H9 (cell line): ENCODE data around the gene TAS1R1. TPM values are rescaled to one million over a fixed set of nuclear protein-coding genes. Genes with fewer than 3 reads are reported as not detected.
A peak's percentile ranks its signal among the peaks of the same experiment; 100 is the strongest.

Source experiments
- DNase-seq: peaks from one replicate; pipeline ENCODE4 v3.0.0-alpha.2; 2017
- H2AFZ ChIP-seq: one replicate; pipeline ENCODE4 v1.6.1; 2013; ENCODE audit warnings: mild to moderate bottlenecking, low read length, control low read depth, moderate library complexity
- H2AK5ac ChIP-seq: 2 replicates; pipeline ENCODE4 v1.6.1; 2013; ENCODE audit warnings: low read length, control low read depth, mixed read lengths; ENCODE audit not compliant: insufficient read length
- H2BK120ac ChIP-seq: one replicate; pipeline ENCODE4 v1.6.1; 2013; ENCODE audit warnings: low read depth, mild to moderate bottlenecking, low read length, control low read depth, inconsistent platforms; ENCODE audit not compliant: poor library complexity, severe bottlenecking
- H2BK12ac ChIP-seq: 2 replicates; pipeline ENCODE4 v1.6.1; 2013; ENCODE audit warnings: low read length, control low read depth, mixed read lengths, low read depth; ENCODE audit not compliant: insufficient read length
- H2BK15ac ChIP-seq: 2 replicates; pipeline ENCODE4 v1.6.1; 2013; ENCODE audit warnings: low read depth, low read length, control low read depth
- H2BK20ac ChIP-seq: one replicate; pipeline ENCODE4 v1.6.1; 2013; ENCODE audit warnings: low read depth, mild to moderate bottlenecking, low read length, control low read depth, inconsistent platforms; ENCODE audit not compliant: poor library complexity, severe bottlenecking
- H2BK5ac ChIP-seq: 2 replicates; pipeline ENCODE4 v1.6.1; 2013; ENCODE audit warnings: low read length, control low read depth, mixed read lengths; ENCODE audit not compliant: insufficient read length
- H3K14ac ChIP-seq: 2 replicates; pipeline ENCODE4 v1.6.1; 2013; ENCODE audit warnings: low read length, control low read depth; ENCODE audit not compliant: insufficient read depth
- H3K18ac ChIP-seq: 2 replicates; pipeline ENCODE4 v1.6.1; 2013; ENCODE audit warnings: low read depth, mild to moderate bottlenecking, mixed read lengths, low read length, control low read depth; ENCODE audit not compliant: insufficient read length
- H3K23ac ChIP-seq: 2 replicates; pipeline ENCODE4 v1.6.1; 2013; ENCODE audit warnings: low read length, control low read depth, mixed read lengths, low read depth; ENCODE audit not compliant: insufficient read length
- H3K23me2 ChIP-seq: 2 replicates; pipeline ENCODE4 v1.6.1; 2013; ENCODE audit warnings: low read depth, mild to moderate bottlenecking, mixed read lengths, low read length, control low read depth; ENCODE audit not compliant: insufficient read length, poor library complexity, severe bottlenecking
- H3K27ac ChIP-seq: 2 replicates; pipeline ENCODE4 v1.5.1; 2013; ENCODE audit warnings: low read length, control low read depth, mixed read lengths, low read depth; ENCODE audit not compliant: insufficient read length
- H3K27me3 ChIP-seq: 2 replicates; pipeline ENCODE4 v1.6.1; 2013; ENCODE audit warnings: low read length, control low read depth, inconsistent platforms; ENCODE audit not compliant: insufficient read depth
- H3K4ac ChIP-seq: 2 replicates; pipeline ENCODE4 v1.6.1; 2013; ENCODE audit warnings: low read depth, mild to moderate bottlenecking, control low read depth, inconsistent platforms, low read length, moderate library complexity
- H3K4me1 ChIP-seq: 2 replicates; pipeline ENCODE4 v1.6.1; 2013; ENCODE audit warnings: low read length, control low read depth, inconsistent platforms; ENCODE audit not compliant: insufficient read depth
- H3K4me2 ChIP-seq: 2 replicates; pipeline ENCODE4 v1.6.1; 2013; ENCODE audit warnings: low read length, control low read depth, mixed read lengths; ENCODE audit not compliant: insufficient read length, insufficient read depth
- H3K56ac ChIP-seq: 2 replicates; pipeline ENCODE4 v1.6.1; 2013; ENCODE audit warnings: low read depth, mild to moderate bottlenecking, mixed read lengths, low read length, control low read depth; ENCODE audit not compliant: insufficient read length
- H3K79me1 ChIP-seq: 2 replicates; pipeline ENCODE4 v1.6.1; 2013; ENCODE audit warnings: low read depth, mild to moderate bottlenecking, moderate library complexity, low read length, control low read depth, inconsistent platforms; ENCODE audit not compliant: insufficient read depth, poor library complexity, severe bottlenecking
- H3K79me2 ChIP-seq: 2 replicates; pipeline ENCODE4 v1.6.1; 2013; ENCODE audit warnings: low read length, control low read depth, inconsistent platforms; ENCODE audit not compliant: insufficient read depth
- H3K9ac ChIP-seq: 2 replicates; pipeline ENCODE4 v1.6.1; 2013; ENCODE audit warnings: low read length, control low read depth, mixed read lengths; ENCODE audit not compliant: insufficient read length; ENCODE audit errors: extremely low read depth
- H3K9me3 ChIP-seq: one replicate; pipeline ENCODE4 v1.6.1; 2013; ENCODE audit warnings: low read depth, low read length, inconsistent platforms; ENCODE audit not compliant: control insufficient read depth
- H3T11ph ChIP-seq: one replicate; pipeline ENCODE4 v1.6.1; 2013; ENCODE audit warnings: mild to moderate bottlenecking, low read length, control low read depth, inconsistent platforms
- H4K20me1 ChIP-seq: one replicate; pipeline ENCODE4 v1.6.1; 2013; ENCODE audit not compliant: control insufficient read depth, insufficient read length, insufficient read depth
- H4K5ac ChIP-seq: 2 replicates; pipeline ENCODE4 v1.6.1; 2013; ENCODE audit warnings: low read depth, mild to moderate bottlenecking, mixed read lengths, low read length, control low read depth; ENCODE audit not compliant: insufficient read length
- H4K8ac ChIP-seq: replicated peaks from 2 replicates; pipeline ENCODE4 v1.6.1; 2013; ENCODE audit warnings: low read length, control low read depth, mixed read lengths, low read depth; ENCODE audit not compliant: insufficient read length
- H4K91ac ChIP-seq: 2 replicates; pipeline ENCODE4 v1.6.1; 2013; ENCODE audit warnings: low read depth, mild to moderate bottlenecking, moderate library complexity, mixed read lengths, low read length, control low read depth; ENCODE audit not compliant: insufficient read length
- H3K27ac Mint-ChIP-seq, 3 experiments: 2 replicates in 2 of 3; 3 replicates in 1 of 3; pipeline ENCODE4 v1.8.0; 2020 to 2021; ENCODE audit warnings: mixed read lengths in 3 of 3, mild to moderate bottlenecking in 1 of 3, moderate library complexity in 1 of 3
- H3K27me3 Mint-ChIP-seq: 2 replicates; pipeline ENCODE4 v1.8.0; 2021; ENCODE audit warnings: low read depth, mild to moderate bottlenecking, moderate library complexity, mixed read lengths
- H3K36me3 Mint-ChIP-seq, 3 experiments: 2 replicates in 2 of 3; 3 replicates in 1 of 3; pipeline ENCODE4 v1.8.0; 2020 to 2021; ENCODE audit warnings: low read depth in 3 of 3, mixed read lengths in 3 of 3; ENCODE audit not compliant: insufficient read depth in 1 of 3
- H3K4me1 Mint-ChIP-seq, 2 experiments: 2 replicates each; pipeline ENCODE4 v1.8.0; 2020; ENCODE audit warnings: mixed read lengths in 2 of 2
- H3K4me3 Mint-ChIP-seq, 2 experiments: 2 replicates in 1 of 2; 3 replicates in 1 of 2; pipeline ENCODE4 v1.8.0; 2020 to 2021; ENCODE audit warnings: mild to moderate bottlenecking in 2 of 2, mixed read lengths in 2 of 2, moderate library complexity in 1 of 2
- H3K9me3 Mint-ChIP-seq, 2 experiments: 2 replicates in 1 of 2; 3 replicates in 1 of 2; pipeline ENCODE4 v1.8.0; 2020; ENCODE audit warnings: mild to moderate bottlenecking in 2 of 2, mixed read lengths in 2 of 2, moderate library complexity in 1 of 2
- WGBS: extraction: QIAGEN DNeasy Blood & Tissue Kit; methylation state at CpG from one replicate; pipeline ENCODE4 v1.1.7; 2013; ENCODE audit warnings: missing lambda C conversion rate, low lambda C conversion rate, mixed read lengths; ENCODE audit not compliant: insufficient read length; ENCODE audit errors: extremely low coverage; 5-methylcytosine and 5-hydroxymethylcytosine counted together
- total RNA-seq: library from RNA; stranded (reverse); gene quantifications from 2 replicates; pipeline ENCODE4 v1.2.1, GENCODE V29; 2021
- TF ChIP-seq, protein P1 (sequence below): fragments of 200-600 bp; sonication (generic); conservative IDR thresholded peaks from 3 replicates; pipeline ENCODE4 v1.8.0; 2021; ENCODE audit warnings: antibody characterized with exemption, mild to moderate bottlenecking

TAS1R1 gene
- total RNA-seq, 1 experiment from 2014 or later: not detected

DNA sequence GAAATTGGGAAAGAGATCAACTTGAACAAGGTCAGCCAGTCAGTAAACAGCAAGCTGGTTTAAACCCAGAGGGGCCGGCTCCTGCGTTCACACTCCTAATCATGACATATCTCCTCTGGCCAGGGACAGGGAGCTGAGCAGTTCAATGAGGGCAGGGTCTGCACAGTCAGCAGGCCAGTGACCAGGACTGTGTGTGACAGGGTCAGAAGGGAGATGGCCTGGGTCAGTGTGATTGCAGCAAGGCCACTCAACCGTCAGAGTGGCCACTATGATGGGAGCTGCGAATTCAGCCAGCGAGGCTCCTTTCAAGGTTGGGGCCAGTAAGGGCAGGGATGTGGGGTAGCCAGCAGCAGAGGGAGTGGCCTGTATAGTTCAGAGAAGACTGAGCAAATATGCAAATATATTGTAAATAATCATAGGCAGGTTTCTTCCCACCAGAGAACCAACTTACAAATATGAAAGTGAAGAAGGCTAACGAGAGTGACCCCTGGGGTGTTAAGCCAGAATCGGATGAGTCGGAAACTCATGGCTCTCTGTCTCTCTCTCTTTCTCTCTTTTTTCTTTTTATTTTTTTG lies 20.8 kb upstream of the TAS1R1 start:
- no peaks in the 10 kb centered on the region for H3K9me3 ChIP-seq
- H3K56ac ChIP-seq: no peak overlapping the region
- no peaks in the 10 kb centered on the region for H3K23me2 ChIP-seq
- TF ChIP-seq, protein P1, sequence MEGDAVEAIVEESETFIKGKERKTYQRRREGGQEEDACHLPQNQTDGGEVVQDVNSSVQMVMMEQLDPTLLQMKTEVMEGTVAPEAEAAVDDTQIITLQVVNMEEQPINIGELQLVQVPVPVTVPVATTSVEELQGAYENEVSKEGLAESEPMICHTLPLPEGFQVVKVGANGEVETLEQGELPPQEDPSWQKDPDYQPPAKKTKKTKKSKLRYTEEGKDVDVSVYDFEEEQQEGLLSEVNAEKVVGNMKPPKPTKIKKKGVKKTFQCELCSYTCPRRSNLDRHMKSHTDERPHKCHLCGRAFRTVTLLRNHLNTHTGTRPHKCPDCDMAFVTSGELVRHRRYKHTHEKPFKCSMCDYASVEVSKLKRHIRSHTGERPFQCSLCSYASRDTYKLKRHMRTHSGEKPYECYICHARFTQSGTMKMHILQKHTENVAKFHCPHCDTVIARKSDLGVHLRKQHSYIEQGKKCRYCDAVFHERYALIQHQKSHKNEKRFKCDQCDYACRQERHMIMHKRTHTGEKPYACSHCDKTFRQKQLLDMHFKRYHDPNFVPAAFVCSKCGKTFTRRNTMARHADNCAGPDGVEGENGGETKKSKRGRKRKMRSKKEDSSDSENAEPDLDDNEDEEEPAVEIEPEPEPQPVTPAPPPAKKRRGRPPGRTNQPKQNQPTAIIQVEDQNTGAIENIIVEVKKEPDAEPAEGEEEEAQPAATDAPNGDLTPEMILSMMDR: no peak
- no peak overlapping the region for H4K91ac ChIP-seq
- H3K4ac ChIP-seq: no peak overlapping the region
- Mint-ChIP-seq H3K4me1 (peaks cover 0 to 3% of the 10 kb centered on the region in 2 experiments; a peak in 1 of 4 replicates), H3K9me3 (no peaks in the 10 kb centered on the region), H3K27ac (peak overlapping the region in 2 of 3 experiments; percentile 61 to 71; a peak in 2 of 7 replicates), H3K4me3 (no peak overlapping the region), H3K27me3 (no peaks in the 10 kb centered on the region), H3K36me3 (peaks cover 26 to 67% (median 57%) of the 10 kb centered on the region in 3 experiments; a peak in 6 of 7 replicates)
- WGBS: no CpG with 5 or more reads among the region's 8 CpGs
- no peak overlapping the region for H3K27ac ChIP-seq
- no peaks in the 10 kb centered on the region for H3K4me1 ChIP-seq
- no peak overlapping the region for H3K23ac ChIP-seq
- no peak overlapping the region for H2AFZ ChIP-seq
- no peaks in the 10 kb centered on the region for H3K79me2 ChIP-seq
- H2BK120ac ChIP-seq: no peak overlapping the region
- H3K14ac ChIP-seq: no peak overlapping the region
- no peak for DNase-seq
- no peak overlapping the region for H3K4me2 ChIP-seq
- H2BK12ac ChIP-seq: no peak overlapping the region
- H2BK20ac ChIP-seq: no peak overlapping the region
- no peak overlapping the region for H2BK5ac ChIP-seq
- no peaks in the 10 kb centered on the region for H3K27me3 ChIP-seq
- H4K5ac ChIP-seq: no peak overlapping the region
- H3T11ph ChIP-seq: no peak overlapping the region
- H3K9ac ChIP-seq: peak overlapping the region; percentile 42
- no peak overlapping the region for H3K18ac ChIP-seq
- no peak overlapping the region for H4K8ac ChIP-seq
- H4K20me1 ChIP-seq: no peaks in the 10 kb centered on the region
- no peaks in the 10 kb centered on the region for H3K79me1 ChIP-seq
- no peak overlapping the region for H2AK5ac ChIP-seq
- H2BK15ac ChIP-seq: no peak overlapping the region
